Measurements from ENCODE around the gene PLA2G4D.

Gene PLA2G4D

DNA sequence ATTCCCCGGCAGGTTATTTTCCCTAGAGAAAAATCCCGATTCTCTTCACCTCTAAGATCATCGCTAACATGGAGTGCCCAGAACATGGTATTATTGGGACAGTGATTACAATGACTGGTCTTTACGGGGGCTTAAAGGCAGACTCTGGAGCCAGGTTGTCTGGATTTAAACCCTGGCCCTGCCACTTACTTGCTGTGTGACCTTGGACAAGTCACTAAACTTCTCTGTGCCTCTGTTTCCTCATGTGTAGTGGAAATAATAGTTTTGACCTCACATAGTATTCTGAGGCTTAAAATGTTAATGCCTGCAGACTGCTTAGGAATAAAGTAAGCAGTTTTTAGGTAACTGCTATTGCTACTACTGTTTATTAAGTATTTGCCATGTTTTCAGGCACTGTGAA is 4.4 kb downstream of the PLA2G4D start:
- no peak for DNase-seq (ENCODE audit: extremely low read depth, low read depth)
- no peak for TF ChIP-seq CTCF (IDR thresholded peaks at IDR 0.05; ENCODE audit: low read depth, low read length)

DNA sequence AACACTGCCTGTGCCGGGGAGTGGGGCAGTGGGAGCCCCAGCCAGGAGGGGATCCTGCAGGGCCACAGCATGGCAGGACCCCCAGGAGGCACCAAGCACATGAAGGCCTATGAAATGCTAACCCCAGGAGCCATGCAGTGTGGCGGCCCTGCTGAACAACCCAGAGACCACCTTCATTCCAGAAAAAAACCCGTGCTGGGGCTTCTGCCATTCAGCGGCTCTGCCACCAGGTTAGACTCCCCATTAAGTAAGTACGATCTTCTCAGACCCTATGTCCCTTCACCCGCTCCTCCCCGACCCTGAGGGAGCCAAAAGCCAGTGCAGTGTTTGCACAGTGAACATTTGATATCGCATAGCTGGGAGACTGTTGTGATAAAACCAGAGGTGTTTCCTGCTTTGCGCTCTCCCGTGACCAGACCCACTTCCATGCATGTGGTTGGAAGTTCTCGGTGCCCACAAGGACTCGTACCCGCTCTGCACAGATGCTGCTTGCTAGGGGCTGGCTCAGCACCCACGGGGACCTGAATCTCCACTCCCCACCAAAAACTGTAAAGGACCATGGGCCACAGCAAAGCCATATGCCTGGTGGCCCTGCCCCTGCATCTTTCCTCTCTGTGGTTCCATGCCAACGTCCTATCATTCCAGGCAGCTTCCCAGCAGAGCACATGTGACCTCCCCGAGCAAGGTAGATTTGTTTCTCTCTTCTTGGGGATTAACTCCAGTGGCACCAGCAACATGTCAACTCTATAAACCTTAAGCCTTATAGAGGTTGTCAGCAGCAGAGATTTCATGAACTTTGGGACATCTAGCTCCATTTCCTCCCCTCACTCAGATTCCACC is 5.3 kb downstream of the PLA2G4D start:
- TF ChIP-seq CTCF (IDR thresholded peaks at IDR 0.05; ENCODE audit: low read depth, low read length) = no peak
- DNase-seq (ENCODE audit: extremely low read depth, low read depth) = no peak

- no peak for DNase-seq (ENCODE audit: extremely low read depth, low read depth)
- TF ChIP-seq CTCF (IDR thresholded peaks at IDR 0.05; ENCODE audit: low read depth, low read length) = no peak
Measured at GRCh38 chr15:42087926-42088800, 6.2 kb downstream of the PLA2G4D start.

GRCh38 chr15:42087460-42087859 is 6.9 kb downstream of the PLA2G4D start:
- no peak for TF ChIP-seq CTCF (IDR thresholded peaks at IDR 0.05; ENCODE audit: low read depth, low read length)
- DNase-seq (ENCODE audit: extremely low read depth, low read depth) = no peak

- no peak for DNase-seq (ENCODE audit: extremely low read depth, low read depth)
- no peak for TF ChIP-seq CTCF (IDR thresholded peaks at IDR 0.05; ENCODE audit: low read depth, low read length)
Measured at GRCh38 chr15:42085721-42086120, 8.6 kb downstream of the PLA2G4D start.

- no peak; the same call in 1 of the 2 replicates for TF ChIP-seq CTCF (IDR thresholded peaks at IDR 0.05; ENCODE audit: low read depth, low read length)
Measured at GRCh38 chr15:42085236-42085605, 9.1 kb downstream of the PLA2G4D start.

More at GRCh38 chr15:42085236-42085605, 9.1 kb downstream of the PLA2G4D start:
- no peak for DNase-seq (ENCODE audit: extremely low read depth, low read depth)
